ENCODE measurements around the gene IER2. TPM values are rescaled to one million over a fixed set of nuclear protein-coding genes. Genes with fewer than 3 reads are reported as not detected.

The IER2 gene
- total and polyA plus RNA-seq, 9 of the 15 experiments (the other 6 are each of a cell fraction or from before 2014, with no cell fraction given) = 4.5 to 205 (median 23.7) TPM

DNA sequence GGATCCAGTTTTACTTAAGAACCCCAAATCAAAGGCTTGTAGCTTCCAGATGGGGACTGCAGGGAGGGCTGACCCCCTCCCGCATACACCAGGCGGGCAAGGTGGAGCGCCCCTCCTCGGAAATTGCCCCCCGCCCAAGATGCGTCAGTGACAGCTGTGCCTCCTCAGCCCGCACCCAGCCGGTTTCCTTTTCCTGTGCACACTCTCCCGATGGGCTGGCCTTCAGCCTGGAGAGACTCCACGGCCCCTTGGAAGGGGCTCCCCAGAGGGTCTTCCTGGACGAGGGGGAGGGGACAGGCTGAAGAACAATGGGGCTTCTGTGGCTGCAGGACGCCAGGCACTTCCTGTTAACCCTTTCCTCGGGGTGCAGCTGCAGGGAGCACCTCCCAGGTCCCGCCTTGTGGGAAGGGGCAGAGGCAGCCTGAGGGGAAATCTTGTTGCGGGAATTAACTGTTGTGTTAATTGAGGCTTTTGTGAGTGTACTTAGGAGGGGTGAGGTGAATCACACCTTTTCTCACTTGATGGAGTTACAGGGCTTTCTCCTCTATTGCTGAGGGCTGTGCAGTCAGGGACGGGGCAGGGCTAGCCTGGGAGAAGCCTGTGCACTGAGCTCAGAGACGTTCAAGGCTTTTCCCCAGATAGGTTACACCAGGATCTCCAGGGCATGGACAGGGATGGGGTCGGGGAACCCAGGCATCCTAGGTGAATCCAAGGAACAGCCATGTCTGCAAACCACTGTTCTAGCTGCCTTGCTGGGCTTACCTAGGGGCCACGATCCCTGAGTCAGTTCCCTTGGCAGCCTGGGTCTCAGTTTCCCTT, 14.3 kb downstream of the IER2 start (continued):
- 0 out of 2 replicates have a peak, but pooled peaks have one; percentile 19 for TF ChIP-seq CREB1 (IDR thresholded peaks at IDR 0.05)
- TF ChIP-seq CREB1 (CRISPR knock-in tag; IDR thresholded peaks at IDR 0.05) = no peak; the same call in 1 of the 2 replicates
- TF ChIP-seq ZNF778 (CRISPR knock-in tag; IDR thresholded peaks at IDR 0.05) = no peak
- TF ChIP-seq ILK (tag; IDR thresholded peaks at IDR 0.05; ENCODE audit: borderline replicate concordance, low read depth) = no peak
- no peak for TF ChIP-seq POLR3A (IDR thresholded peaks at IDR 0.05; ENCODE audit: borderline replicate concordance, extremely low read depth, insufficient read depth, insufficient read length)
- TF ChIP-seq CEBPG (CRISPR knock-in tag; IDR thresholded peaks at IDR 0.05) = no peak
- TF ChIP-seq CEBPG (tag; conservative IDR thresholded peaks at IDR 0.05 in 1 of 2, IDR thresholded peaks at IDR 0.05 in 1 of 2) = no peak
- TF ChIP-seq SNIP1 (IDR thresholded peaks at IDR 0.05; ENCODE audit: low read depth) = no peak
- TF ChIP-seq, protein P1, sequence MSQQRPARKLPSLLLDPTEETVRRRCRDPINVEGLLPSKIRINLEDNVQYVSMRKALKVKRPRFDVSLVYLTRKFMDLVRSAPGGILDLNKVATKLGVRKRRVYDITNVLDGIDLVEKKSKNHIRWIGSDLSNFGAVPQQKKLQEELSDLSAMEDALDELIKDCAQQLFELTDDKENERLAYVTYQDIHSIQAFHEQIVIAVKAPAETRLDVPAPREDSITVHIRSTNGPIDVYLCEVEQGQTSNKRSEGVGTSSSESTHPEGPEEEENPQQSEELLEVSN (IDR thresholded peaks at IDR 0.05; ENCODE audit: borderline replicate concordance in 1 of 2, extremely low read depth in 1 of 2, insufficient read depth in 1 of 2, insufficient read length in 1 of 2, low read depth in 1 of 2, low read length in 1 of 2, poor library complexity in 1 of 2, severe bottlenecking in 1 of 2) = peak in 1 of 2 experiments; percentile 37
- TF ChIP-seq ZSCAN29 (IDR thresholded peaks at IDR 0.05) = no peak
- TF ChIP-seq CBX3 (IDR thresholded peaks at IDR 0.05; ENCODE audit: borderline replicate concordance in 1 of 2, low read length in 2 of 2) = no peak
- TF ChIP-seq, protein P2, sequence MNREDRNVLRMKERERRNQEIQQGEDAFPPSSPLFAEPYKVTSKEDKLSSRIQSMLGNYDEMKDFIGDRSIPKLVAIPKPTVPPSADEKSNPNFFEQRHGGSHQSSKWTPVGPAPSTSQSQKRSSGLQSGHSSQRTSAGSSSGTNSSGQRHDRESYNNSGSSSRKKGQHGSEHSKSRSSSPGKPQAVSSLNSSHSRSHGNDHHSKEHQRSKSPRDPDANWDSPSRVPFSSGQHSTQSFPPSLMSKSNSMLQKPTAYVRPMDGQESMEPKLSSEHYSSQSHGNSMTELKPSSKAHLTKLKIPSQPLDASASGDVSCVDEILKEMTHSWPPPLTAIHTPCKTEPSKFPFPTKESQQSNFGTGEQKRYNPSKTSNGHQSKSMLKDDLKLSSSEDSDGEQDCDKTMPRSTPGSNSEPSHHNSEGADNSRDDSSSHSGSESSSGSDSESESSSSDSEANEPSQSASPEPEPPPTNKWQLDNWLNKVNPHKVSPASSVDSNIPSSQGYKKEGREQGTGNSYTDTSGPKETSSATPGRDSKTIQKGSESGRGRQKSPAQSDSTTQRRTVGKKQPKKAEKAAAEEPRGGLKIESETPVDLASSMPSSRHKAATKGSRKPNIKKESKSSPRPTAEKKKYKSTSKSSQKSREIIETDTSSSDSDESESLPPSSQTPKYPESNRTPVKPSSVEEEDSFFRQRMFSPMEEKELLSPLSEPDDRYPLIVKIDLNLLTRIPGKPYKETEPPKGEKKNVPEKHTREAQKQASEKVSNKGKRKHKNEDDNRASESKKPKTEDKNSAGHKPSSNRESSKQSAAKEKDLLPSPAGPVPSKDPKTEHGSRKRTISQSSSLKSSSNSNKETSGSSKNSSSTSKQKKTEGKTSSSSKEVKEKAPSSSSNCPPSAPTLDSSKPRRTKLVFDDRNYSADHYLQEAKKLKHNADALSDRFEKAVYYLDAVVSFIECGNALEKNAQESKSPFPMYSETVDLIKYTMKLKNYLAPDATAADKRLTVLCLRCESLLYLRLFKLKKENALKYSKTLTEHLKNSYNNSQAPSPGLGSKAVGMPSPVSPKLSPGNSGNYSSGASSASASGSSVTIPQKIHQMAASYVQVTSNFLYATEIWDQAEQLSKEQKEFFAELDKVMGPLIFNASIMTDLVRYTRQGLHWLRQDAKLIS (CRISPR knock-in tag; IDR thresholded peaks at IDR 0.05) = no peak
- TF ChIP-seq ASH1L (IDR thresholded peaks at IDR 0.05; ENCODE audit: borderline replicate concordance, low read depth, partially characterized antibody) = no peak
- TF ChIP-seq CXXC5 (CRISPR knock-in tag; IDR thresholded peaks at IDR 0.05) = peak; percentile 64
- TF ChIP-seq, protein P3, sequence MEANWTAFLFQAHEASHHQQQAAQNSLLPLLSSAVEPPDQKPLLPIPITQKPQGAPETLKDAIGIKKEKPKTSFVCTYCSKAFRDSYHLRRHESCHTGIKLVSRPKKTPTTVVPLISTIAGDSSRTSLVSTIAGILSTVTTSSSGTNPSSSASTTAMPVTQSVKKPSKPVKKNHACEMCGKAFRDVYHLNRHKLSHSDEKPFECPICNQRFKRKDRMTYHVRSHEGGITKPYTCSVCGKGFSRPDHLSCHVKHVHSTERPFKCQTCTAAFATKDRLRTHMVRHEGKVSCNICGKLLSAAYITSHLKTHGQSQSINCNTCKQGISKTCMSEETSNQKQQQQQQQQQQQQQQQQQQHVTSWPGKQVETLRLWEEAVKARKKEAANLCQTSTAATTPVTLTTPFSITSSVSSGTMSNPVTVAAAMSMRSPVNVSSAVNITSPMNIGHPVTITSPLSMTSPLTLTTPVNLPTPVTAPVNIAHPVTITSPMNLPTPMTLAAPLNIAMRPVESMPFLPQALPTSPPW (CRISPR knock-in tag; IDR thresholded peaks at IDR 0.05) = no peak
- TF ChIP-seq DMBX1 (CRISPR knock-in tag; IDR thresholded peaks at IDR 0.05; ENCODE audit: borderline replicate concordance) = peak; percentile 67; the same call in 1 of the 2 replicates
- TF ChIP-seq, protein P4, sequence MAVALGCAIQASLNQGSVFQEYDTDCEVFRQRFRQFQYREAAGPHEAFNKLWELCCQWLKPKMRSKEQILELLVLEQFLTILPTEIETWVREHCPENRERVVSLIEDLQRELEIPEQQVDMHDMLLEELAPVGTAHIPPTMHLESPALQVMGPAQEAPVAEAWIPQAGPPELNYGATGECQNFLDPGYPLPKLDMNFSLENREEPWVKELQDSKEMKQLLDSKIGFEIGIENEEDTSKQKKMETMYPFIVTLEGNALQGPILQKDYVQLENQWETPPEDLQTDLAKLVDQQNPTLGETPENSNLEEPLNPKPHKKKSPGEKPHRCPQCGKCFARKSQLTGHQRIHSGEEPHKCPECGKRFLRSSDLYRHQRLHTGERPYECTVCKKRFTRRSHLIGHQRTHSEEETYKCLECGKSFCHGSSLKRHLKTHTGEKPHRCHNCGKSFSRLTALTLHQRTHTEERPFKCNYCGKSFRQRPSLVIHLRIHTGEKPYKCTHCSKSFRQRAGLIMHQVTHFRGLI (CRISPR knock-in tag; IDR thresholded peaks at IDR 0.05) = 0 out of 2 replicates have a peak, but pooled peaks have one; percentile 27
- no peak for TF ChIP-seq NFIX (CRISPR knock-in tag; IDR thresholded peaks at IDR 0.05; ENCODE audit: low read depth)
- TF ChIP-seq MBD2 (IDR thresholded peaks at IDR 0.05; ENCODE audit: borderline replicate concordance, low read depth) = no peak
